Vagina (tissue), 2 donors: ENCODE measurements around the gene DENND1A.

Experiments used
- CTCF ChIP-seq, 3 experiments: fragments of 450-650 bp in 2 of 3; fragments of 200-600 bp in 1 of 3; sonication (generic) in 1 of 3; IDR thresholded peaks; one replicate each; pipeline ENCODE4 v1.5.1; 2017 to 2019; ENCODE audit warnings: antibody characterized with exemption in 3 of 3, mild to moderate bottlenecking in 2 of 3, moderate library complexity in 2 of 3
- POLR2A ChIP-seq, 2 donors: fragments of 450-650 bp; IDR thresholded peaks; one replicate each; pipeline ENCODE4 v1.6.1; 2017; ENCODE audit warnings: antibody characterized with exemption in 2 of 2, mild to moderate bottlenecking in 2 of 2, moderate library complexity in 2 of 2

- TF ChIP-seq CTCF (IDR thresholded peaks at IDR 0.05) (no peak), POLR2A (IDR thresholded peaks at IDR 0.05) (no peak)
These were observed 535.4 kb downstream of the DENND1A start for GRCh38 chr9:123394291-123395235.
